GM18505 (cell line): ENCODE results near the gene FHAD1.

Experiments used
- ATAC-seq: cut with Tn5 transposase; IDR thresholded peaks from one replicate; pipeline ENCODE4 v1.9.1; 2021; ENCODE audit not compliant: unreplicated experiment
- POLR2A ChIP-seq: IDR thresholded peaks from 4 replicates; pipeline ENCODE4 v1.6.1; 2011; ENCODE audit warnings: borderline replicate concordance; ENCODE audit not compliant: insufficient read depth, insufficient read length; ENCODE audit errors: extremely low read depth

The FHAD1 gene

GRCh38 chr1:15224259-15224869 is 22.7 kb upstream of the FHAD1 start:
- ATAC-seq = no peak
- no peak for TF ChIP-seq POLR2A

GRCh38 chr1:15224974-15225373 is 22.0 kb upstream of the FHAD1 start:
- ATAC-seq = no peak
- TF ChIP-seq POLR2A = no peak

GRCh38 chr1:15225461-15225860 is 21.6 kb upstream of the FHAD1 start:
- ATAC-seq = no peak
- no peak for TF ChIP-seq POLR2A

GRCh38 chr1:15226388-15227255 is 20.4 kb upstream of the FHAD1 start:
- ATAC-seq = no peak
- TF ChIP-seq POLR2A = no peak

GRCh38 chr1:15229707-15230131 is 17.3 kb upstream of the FHAD1 start:
- ATAC-seq = no peak
- no peak for TF ChIP-seq POLR2A

- TF ChIP-seq POLR2A = no peak
- peak; percentile 81 for ATAC-seq
Measured at GRCh38 chr1:15231714-15232201, 15.3 kb upstream of the FHAD1 start.

- ATAC-seq = no peak
- no peak for TF ChIP-seq POLR2A
Measured at GRCh38 chr1:15233689-15234088, 13.3 kb upstream of the FHAD1 start.

- no peak for TF ChIP-seq POLR2A
Measured at GRCh38 chr1:15236321-15236721, 10.7 kb upstream of the FHAD1 start.

GRCh38 chr1:15236746-15237145 is 10.3 kb upstream of the FHAD1 start:
- no peak for TF ChIP-seq POLR2A
- no peak for ATAC-seq

More at GRCh38 chr1:15236321-15236721, 10.7 kb upstream of the FHAD1 start:
- ATAC-seq = no peak

- ATAC-seq = no peak
- no peak for TF ChIP-seq POLR2A
Measured at GRCh38 chr1:15238789-15239188, 8.2 kb upstream of the FHAD1 start.

- ATAC-seq = no peak
- no peak for TF ChIP-seq POLR2A
Measured at GRCh38 chr1:15242766-15243165, 4.3 kb upstream of the FHAD1 start.

GRCh38 chr1:15243275-15244043 is 3.6 kb upstream of the FHAD1 start:
- TF ChIP-seq POLR2A = no peak
- no peak for ATAC-seq

GRCh38 chr1:15244813-15245212 is 2.2 kb upstream of the FHAD1 start:
- ATAC-seq = no peak

More at GRCh38 chr1:15244813-15245212, 2.2 kb upstream of the FHAD1 start:
- no peak for TF ChIP-seq POLR2A
